Measurements from ENCODE around the gene UBE2G2.

Gene UBE2G2

DNA sequence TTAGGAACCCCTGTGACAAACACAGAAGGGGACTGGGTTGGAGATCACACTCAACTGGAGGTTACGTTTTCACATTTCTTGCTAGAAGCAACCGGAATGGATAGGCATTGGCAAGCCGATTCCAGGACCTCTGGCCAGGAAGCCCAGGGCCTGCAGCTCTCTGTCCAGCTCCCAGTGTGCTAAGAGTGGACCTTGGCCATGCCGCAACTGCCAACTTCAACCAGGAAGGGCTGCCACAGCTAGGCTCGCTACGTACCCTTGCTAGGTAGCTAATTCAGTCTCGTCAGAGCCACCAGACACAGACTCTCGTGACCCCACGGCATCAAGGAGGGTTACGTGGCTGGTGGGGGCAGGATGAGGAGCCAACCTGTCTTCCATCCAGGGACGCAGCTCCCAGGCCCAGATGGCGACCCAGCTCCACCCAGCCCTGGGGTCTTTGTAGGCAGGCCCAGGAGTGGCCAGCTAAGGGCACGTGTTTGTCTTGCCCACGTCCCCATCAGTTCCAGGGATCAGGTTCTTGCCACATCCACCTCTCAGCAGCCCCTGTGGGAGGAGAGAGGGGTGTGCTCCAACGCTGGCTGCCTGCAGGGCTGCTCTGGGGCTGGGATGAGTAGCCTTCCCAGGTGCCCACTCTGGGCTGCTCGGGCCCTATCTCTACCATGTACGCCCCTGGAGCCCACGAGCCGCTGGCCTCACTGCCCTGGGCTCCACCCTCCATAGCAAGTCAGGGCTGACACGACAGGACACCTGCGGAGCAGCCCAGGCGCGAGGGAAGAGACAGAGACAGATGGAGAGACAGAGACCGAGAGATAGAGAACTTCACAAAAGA lies 39.2 kb downstream of the UBE2G2 start:
- no peak for DNase-seq

DNA sequence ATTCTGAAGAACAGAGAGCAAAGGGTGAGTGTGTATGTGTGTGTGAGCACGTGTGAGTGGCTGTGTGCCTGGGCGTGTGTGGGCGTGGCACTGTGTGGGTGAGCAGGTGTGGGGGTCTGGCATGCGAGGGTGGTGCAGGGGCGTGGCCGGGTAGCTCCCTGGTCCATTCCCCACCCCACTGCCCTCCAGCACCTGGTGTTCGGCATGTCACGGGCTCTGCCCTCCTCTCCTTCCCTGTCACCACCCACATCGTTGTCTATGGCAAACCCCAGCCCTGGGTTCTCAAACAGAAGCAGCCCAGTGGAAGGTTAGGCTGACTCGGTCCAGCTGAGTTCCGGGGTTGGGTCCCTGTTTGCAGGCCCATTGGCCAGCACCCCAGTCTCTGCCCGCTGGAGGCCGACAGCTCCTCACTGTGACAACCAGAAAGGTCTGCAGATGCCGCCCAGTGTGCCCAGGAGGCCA lies 39.8 kb downstream of the UBE2G2 start:
- DNase-seq: no peak

DNA sequence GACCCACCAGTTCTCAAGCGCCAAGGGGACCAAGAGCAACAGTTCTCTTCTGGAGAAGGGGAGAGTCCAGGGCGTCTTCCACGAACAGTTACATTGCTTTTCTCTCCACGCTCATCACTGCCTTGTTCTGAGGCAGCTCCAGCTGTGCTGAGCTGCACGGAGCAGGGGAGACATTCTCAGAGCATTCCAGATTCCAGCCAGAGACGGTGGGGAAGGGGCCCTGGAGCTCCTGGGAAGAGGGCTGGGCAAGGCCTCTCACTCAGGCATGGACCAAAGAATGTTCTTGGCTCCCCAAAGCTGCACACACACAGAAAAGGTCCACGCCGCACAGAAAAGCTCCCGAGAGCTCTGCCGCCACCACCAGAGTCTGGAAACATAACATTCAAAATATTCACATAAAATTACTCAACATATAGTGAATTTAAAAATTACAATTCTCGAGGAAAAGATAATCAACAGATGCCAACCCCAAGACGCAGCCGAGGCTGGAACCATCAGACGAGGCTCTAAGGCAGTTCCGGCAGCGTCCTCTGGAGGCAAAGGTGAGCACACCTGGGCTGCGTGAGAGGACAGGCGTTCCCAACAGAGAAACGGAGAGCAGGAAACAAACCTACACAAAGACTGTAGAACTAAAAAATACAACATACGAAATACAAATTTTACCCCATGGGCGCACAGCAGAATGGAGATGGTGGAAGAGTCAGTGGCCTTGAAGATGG lies 40.5 kb downstream of the UBE2G2 start:
- DNase-seq: no peak

DNA sequence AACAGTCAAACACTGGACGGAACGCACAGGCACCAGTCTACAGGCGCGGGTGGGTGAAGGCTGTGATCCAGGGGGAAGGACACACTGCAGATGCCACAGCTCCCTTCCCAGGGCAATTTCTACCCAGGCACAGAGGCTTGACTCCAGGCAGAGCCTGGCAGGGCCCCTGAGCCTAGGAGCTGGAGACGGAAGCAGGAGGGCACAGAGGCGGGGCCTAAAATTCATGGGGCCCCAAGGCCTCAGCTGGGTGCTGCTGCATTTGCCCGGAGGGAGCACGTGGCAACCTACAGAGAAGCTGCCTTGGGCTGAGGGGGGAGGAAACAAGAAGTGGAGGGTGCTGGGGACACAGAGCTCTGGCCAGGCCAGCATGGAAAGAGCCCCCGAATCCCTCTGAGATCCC lies 41.2 kb downstream of the UBE2G2 start:
- DNase-seq: no peak

DNA sequence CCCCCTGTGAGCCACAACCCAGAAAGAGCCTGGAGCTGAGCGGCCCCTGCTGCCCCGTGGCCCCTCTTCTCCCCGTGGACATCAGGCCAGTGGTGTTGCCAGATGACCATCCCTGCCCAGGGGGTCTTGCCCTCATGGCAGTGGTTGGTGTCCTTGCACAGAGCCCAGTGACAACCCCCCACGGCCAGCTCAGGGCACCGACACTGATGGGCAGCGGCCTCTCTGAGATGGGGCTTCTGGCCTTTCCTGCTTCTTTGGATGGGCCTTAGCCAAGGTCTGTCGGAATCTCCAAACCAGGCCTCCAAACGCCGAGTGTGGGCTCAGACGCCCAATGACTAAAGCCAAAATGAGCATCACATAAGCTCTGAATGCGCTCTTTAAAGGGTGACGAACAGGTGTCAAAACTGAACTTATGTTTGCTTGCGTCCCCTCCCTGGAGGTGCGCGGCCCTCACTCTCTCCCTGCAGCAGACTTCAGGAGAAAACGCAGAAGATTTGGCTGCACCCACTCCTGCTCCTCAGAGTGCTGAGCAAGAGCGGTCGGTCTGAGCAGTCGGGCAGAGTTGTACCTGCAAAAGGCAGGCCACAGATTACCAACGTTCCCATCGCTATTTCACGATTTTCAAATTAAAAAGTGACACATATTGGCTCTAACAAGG lies 41.9 kb downstream of the UBE2G2 start:
- no peak for DNase-seq

DNA sequence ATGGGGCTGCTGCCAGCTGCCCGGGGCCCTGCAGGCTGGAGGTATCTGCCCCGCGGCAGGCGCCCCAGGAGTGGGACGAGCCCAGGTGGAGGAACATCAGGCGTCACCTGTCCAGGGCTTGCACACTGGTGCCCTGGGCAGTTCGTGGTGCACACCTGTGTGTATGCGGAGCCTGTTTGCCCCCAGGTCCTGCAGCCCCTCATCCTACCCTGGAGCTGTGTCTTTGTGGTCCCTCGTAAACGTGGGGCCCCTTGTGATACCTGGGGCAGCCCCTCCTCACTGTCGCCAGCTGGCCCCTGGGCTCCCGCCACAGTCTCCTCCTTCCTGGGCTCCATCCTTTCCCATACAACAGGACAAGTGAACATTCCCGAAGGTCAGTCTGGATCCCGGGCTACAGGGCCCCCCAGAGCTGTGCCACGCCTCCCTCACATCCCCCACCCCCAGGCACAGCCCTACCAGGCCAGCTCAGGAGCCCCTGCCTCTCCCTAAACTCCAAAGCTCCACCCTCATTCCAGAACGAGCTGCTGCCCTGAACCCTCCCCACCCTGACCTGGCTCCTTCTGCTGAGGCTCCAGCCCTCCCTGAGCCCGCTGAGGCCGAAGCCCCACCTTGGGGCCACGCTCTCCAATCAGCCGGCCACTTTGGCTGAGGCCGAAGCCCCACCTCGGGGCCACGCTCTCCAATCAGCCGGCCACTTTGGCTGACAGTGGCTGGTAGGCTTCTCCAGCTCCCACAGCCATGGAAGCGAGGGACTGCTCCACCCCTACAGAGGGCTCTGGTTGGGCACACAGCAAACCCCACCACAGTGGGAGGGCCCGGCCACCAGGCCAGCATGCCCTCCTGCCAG lies 42.6 kb downstream of the UBE2G2 start:
- DNase-seq: no peak

DNA sequence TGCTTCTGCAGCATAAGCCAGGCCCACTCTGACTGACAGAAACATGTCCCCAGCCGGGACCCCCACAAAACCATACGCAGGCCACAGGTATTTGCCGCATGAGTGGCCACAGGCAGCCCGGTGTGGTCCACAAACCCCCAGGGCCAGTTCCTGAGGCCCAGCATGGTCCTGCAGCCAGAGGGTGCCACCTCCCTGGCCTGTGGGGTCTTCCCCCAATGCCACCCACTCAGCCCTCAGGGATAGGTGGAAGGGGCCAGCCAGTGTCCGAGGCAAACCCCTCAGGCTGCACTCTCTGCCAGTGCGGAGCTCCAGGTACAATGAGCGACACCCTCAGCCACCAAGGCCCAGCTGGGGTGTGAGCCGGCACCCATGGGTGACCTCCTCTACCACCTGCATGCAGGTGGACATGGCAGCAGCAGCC lies 43.5 kb downstream of the UBE2G2 start:
- DNase-seq: no peak

DNA sequence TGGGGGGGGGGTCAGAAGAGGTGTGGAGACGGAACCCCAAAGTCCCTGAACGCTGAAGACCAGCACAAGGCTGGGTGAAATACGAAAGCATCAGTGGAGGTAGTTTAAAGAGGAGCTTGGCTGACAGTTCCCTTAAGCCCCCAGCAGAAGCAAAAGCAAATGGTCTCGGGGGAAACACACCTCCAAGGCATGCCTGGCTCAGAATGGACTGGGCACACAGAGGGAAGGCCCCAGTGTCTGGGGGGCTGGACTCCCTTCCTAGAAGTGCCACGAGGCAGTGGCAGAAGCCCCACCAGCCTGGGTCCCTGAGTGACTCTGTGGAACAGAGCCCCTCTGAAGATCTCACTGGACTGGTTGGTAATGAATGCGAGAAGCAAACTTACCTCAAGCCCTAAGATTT lies 43.9 kb downstream of the UBE2G2 start:
- no peak for DNase-seq

DNA sequence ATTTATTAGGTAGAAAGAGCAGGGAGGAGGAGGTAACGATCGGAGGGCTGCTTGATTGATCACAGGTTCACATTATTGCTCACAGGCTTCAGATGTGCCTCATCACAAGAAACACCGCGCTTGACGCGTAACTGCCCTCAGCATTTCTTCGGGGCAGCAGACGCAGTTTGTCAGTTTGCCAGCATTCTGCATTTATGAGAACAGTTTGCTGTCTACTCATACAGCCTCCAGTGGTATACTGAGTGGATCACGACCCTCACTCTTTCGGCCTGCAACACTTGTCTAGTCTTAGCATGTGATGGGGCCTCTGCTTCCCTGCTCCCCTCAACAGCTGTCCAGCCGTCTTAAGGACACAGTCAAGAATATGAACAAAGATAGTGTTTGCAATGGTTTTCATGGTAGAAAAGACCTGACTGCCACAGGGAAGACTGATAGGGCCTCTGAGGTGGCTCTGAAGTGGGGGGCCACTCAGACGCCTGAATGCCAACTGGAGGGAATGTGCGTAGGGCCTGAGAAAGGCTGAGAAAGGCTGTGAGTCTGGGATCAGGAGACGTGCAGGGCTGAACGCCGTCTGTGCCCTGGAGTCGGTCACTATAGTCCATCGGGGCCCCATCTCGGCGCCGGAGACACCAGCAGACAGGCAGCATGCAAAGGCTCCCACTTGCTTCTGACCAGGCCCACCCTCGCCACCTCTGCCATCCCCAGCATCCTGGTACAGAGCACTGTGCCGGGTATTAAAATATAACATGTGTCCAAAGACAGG lies 45.0 kb downstream of the UBE2G2 start:
- no peak for DNase-seq

DNA sequence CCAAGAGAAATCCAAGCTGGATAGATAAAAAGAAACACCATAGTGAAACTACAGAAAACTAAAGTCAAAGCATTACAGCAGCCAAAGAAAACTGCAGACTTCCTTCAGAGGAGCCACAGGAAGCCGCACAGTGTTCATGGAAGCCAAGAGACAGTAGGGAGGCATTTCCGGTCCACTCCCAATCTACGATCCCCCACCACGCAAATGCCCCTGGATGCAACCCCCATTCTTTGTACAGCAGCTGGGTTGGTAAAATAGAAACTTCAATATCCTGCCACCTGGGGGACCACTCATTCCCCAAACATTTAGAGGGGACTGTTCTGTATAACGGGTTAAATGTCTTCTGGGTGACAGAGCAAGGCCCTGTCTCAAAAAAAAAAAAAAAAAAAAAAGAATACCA lies 46.4 kb downstream of the UBE2G2 start:
- no peak for DNase-seq

DNA sequence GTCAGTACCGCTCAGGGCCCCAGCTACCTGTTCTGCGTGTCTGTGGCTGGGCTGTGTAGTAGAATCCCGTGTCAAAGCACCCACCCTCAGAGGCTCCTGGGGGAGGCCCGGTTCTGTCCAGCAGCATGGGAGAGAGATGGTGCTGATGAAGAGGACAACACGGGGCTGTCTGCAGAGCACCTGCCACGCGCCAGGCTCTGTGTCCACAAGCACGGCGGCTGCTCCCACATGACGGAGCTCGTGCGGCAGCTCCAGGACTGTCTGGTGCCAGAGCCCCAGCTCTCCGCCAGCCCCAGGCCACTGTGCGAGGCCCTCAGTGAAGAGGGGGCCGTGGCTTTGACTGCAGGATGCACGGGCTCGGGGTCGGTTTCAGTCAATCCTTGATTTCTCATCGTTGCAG lies 48.3 kb downstream of the UBE2G2 start:
- no peak for DNase-seq

DNA sequence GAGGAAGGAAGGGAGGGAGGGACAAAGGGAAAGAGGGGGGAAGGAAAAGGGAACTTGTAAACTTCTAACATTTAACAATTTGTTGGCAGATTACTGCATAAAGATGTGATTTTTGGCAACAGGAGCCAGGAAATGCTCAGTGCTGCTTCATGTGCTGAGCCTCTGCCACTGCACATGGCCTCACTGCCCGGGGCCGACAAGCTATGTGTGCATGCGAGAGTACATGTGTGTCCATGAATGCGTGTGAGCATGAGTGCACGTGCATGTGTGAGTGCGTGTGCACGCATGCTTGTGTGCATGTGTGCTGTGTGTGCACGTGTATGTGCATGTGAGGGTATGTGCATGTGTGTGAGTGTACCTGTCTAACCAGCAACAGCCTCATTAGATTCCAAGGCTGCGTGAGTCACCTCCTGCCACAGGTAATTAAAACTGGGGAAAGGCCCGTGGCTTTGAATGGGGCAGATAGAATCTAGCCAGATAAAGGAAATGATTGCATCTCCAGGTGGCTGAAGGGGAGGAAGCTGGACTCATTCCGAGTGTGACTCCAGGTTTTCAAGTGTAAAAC lies 48.9 kb downstream of the UBE2G2 start:
- no peak for DNase-seq

DNA sequence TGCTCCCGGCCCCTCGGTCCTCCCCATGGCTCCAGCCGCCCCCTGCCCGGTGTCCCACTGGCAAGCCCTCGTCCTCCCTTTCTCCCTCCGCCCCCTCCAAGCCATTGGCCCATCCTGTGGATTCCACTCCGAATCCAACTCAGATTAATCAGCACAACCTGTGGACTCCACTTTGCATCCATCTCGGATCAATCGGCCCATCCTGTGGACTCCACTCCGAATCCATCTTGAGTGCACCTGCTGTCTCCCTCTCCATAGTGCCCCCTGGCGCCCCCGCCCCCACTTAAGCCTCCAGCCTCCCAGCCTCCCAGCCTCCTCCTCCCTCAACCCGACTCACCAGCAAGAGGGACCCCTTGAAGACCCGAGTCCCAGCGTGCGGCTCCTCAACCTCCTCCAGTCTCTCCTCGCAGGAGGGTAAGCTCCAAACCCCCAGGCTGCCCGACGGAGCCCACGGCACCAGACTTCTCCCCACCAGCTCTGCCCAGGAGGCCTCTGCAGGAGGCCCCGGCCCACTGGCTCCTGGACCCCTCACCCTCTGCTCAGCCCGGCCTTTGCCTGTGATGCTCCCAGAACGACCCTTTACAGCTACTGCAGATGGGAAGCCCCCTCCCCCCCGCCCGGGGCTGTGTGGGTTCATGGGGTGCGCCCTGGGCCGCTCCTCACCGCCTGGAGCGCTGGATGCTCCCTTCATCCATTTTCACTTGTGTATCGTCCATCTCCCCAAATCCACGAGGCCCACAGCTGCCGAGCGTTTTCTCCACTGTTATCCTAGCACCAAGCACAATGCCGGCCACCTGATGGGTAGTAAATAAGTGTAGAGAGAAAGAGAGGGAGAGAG lies 49.6 kb downstream of the UBE2G2 start:
- no peak for DNase-seq

DNA sequence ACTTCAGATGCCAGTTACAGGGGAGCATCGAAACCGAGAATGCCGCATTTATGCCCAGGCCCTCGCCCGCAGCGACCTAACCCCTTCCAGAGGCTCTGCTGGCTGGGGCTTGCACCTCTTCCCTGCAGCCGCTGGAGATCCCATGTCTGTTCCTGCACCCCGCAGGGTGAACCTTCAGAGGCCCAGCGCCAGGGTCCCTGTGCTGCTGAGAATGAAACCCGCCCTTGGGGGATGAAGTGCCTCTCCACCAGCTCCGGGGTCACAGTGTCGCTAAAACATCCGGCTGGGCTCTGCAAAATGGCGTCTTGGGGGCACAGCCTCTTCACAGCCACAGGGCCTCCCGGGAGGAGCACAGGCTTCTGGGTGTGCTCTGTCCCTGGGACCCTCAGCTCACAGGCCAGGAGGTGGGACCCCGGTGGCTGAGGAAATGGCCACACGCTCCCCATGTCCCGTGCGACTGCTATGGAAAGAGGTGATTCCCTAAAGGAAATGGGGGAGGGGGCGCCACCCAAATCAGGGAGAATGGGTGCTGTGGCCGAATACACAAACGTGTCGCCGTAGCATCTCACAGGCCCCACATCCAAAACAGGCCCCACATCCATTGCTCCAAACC lies 50.3 kb downstream of the UBE2G2 start:
- DNase-seq: no peak

DNA sequence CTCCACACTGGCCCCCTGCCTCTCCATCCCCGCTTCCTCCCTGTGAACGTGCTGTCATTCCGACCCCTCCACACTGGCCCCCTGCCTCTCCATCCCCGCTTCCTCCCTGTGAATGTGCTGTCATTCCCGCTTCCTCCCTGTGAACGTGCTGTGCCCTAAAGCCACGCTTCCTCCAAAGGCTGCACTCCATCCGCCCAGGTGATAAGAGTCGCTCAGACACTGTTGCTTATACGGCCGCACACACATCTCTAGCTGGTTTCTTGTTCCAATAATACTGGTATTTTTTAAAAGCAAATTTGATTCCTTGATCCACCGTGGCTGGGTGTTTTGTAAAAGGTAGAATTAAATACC lies 51.0 kb downstream of the UBE2G2 start:
- DNase-seq: no peak

DNA sequence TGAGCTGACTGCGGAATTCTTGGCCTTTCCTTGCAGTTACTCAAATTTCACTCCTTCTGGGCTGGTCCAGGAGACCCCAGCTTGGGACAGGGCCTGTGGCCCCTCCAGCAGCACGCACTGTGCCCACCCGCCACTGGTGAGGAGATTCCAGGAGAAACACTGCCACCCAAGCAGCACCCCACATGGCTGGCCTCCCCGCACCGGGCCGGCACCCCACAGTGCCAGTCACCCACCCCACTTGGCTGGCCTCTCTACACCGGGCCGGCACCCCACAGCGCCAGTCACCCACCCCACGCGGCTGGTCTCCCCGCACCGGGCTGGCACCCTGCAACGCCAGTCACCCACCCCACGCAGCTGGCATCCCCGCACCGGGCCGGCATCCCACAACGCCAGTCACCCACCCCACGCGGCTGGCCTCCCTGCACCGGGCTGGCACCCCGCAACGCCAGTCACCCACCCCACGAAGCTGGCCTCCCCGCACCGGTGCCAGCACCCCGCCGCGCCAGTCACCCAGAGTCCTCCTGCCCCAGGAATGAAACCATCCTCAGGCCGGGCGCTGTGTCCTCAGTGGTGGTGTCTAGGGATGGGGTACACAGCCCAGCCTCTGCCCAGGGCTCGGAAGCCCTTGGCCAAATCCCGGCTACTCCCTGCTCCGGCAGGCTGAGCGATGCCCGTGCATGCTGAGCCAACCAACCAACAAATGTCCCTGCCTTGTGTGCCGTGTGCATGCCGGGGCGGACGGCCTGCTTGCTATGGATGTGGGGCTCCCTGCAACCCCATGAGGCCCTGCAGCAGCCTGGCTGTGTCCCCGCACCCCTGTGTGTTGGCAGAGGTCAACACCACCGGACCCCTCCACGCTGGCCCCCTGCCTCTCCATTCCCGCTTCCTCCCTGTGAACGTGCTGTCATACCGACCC lies 51.6 kb downstream of the UBE2G2 start:
- DNase-seq: no peak

DNA sequence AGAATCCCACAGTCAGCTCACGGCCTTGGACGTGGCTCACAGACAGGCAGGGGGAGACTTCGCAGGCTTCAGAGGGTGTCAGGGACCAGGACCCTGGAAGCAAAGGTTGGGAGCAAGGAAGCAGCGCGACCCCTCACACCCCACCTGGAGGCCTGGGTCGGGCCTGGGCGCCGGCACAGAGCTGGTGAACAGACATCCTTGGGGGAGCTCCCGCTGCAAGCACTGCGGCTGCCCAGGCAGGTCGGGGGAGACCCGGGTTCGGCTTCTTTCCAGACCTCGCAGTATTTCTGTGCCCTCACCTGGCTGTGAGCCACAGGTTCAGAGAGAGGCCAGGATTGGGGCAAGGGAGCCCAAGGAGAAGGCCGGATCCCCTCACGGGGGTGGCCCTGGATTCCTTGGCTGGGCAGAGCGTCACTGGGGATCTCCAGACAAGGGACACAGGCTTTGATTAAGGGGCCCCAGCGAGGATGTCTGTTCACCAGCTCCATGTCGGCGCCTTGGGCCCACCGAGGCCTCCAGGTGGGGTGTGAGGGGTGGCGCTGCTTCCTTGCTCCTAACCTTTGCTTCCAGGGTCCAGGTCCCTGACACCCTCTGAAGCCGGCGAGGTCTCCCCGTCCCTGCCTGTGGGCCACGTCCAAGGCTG lies 52.4 kb downstream of the UBE2G2 start:
- DNase-seq: no peak

DNA sequence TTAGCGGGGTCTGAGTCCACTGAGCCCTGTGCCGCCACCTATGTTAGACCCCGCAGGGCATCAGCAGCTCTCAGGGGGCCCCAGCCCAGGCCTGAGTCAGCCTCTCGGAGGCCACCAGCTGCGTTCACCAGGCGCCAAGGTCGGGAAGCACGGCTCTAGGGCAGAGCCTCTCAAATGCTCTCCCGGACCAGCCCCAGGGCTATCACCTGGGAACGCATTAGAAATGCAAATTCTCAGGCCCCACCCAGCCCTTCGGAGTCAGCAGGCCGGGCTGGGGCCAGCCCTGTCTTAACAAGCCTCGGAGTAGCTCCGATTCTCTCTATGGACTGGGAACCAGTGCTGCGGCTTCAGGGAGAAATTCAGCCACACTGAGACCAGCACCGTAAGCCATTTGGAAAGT lies 53.0 kb downstream of the UBE2G2 start:
- DNase-seq: no peak
